Renal pelvis (tissue), 4 donors: ENCODE results near the gene P2RY6. TPM values are rescaled to one million over a fixed set of nuclear protein-coding genes. Genes with fewer than 3 reads are reported as not detected.

Experiments used
- DNase-seq: peaks from one replicate; pipeline ENCODE4 v3.0.0-alpha.2; 2013
- polyA plus RNA-seq, 3 donors: library from polyadenylated mRNA; unstranded; fragments of 120-200 nt; gene quantifications; one replicate each; pipeline ENCODE4 v1.2.1, GENCODE V29; 2013; ENCODE audit not compliant: insufficient read length in 3 of 3

P2RY6 gene
- polyA plus RNA-seq, 3 donors = 1.2 to 2.0 (median 1.9) TPM

- peak; percentile 65 for DNase-seq
These were observed 23.3 kb downstream of the P2RY6 start for GRCh38 chr11:73295241-73295995.

GRCh38 chr11:73295996-73296318 is 23.8 kb downstream of the P2RY6 start:
- no peak for DNase-seq

GRCh38 chr11:73296501-73297230 is 24.5 kb downstream of the P2RY6 start:
- no peak for DNase-seq

GRCh38 chr11:73297231-73297590 is 25.1 kb downstream of the P2RY6 start:
- DNase-seq = no peak

GRCh38 chr11:73297702-73298101 is 25.6 kb downstream of the P2RY6 start:
- no peak for DNase-seq

- DNase-seq = no peak
These were observed 26.1 kb downstream of the P2RY6 start for GRCh38 chr11:73298233-73298632.

GRCh38 chr11:73299751-73300150 is 27.6 kb downstream of the P2RY6 start:
- DNase-seq = no peak

- DNase-seq = no peak
These were observed 34.1 kb downstream of the P2RY6 start for GRCh38 chr11:73306069-73306841.

GRCh38 chr11:73306977-73307322 is 34.8 kb downstream of the P2RY6 start:
- DNase-seq = no peak

- DNase-seq = peak; percentile 98
These were observed 35.3 kb downstream of the P2RY6 start for GRCh38 chr11:73307323-73308002.

- DNase-seq = peak; percentile 92
These were observed 36.1 kb downstream of the P2RY6 start, which contains the start of gene ARHGEF17 for GRCh38 chr11:73308003-73308960. Gene ARHGEF17 (plus strand): TSS chr11:73308276. CDS start chr11:73308639, 363 bp downstream.

- peak; percentile 84 for DNase-seq
These were observed 37.1 kb downstream of the P2RY6 start for GRCh38 chr11:73308961-73309919.

- no peak for DNase-seq
These were observed 37.9 kb downstream of the P2RY6 start for GRCh38 chr11:73310076-73310475.

GRCh38 chr11:73310661-73311393 is 38.7 kb downstream of the P2RY6 start:
- no peak for DNase-seq

GRCh38 chr11:73311394-73311869 is 39.3 kb downstream of the P2RY6 start:
- DNase-seq = no peak

- no peak for DNase-seq
These were observed 39.9 kb downstream of the P2RY6 start for GRCh38 chr11:73312036-73312435.

GRCh38 chr11:73312851-73313327 is 40.8 kb downstream of the P2RY6 start:
- DNase-seq = peak; percentile 45

- no peak for DNase-seq
These were observed 41.5 kb downstream of the P2RY6 start for GRCh38 chr11:73313652-73314051.
